ENCODE results near the gene PDGFC. TPM values are rescaled to one million over a fixed set of nuclear protein-coding genes. Genes with fewer than 3 reads are reported as not detected.

Gene PDGFC
- total RNA-seq, 1 experiment from 2014 or later = 5.3 TPM

GRCh38 chr4:156820931-156821330 lies 150.7 kb downstream of the PDGFC start (continued):
- TF ChIP-seq ZNF425 (CRISPR knock-in tag; conservative IDR thresholded peaks at IDR 0.05) (no peak), USF2 (CRISPR knock-in tag; IDR thresholded peaks at IDR 0.05) (no peak), PRDM15 (CRISPR knock-in tag; IDR thresholded peaks at IDR 0.05) (no peak), MAX (CRISPR knock-in tag; IDR thresholded peaks at IDR 0.05) (no peak), GRHL2 (CRISPR knock-in tag; IDR thresholded peaks at IDR 0.05; ENCODE audit: insufficient replicate concordance, severe bottlenecking) (no peak), MLX (CRISPR knock-in tag; IDR thresholded peaks at IDR 0.05) (no peak), TEAD4 (CRISPR knock-in tag; IDR thresholded peaks at IDR 0.05) (no peak), SOX15 (CRISPR knock-in tag; IDR thresholded peaks at IDR 0.05) (no peak), E2F4 (CRISPR knock-in tag; IDR thresholded peaks at IDR 0.05; ENCODE audit: borderline replicate concordance, low read depth) (no peak), ZNF532 (CRISPR knock-in tag; IDR thresholded peaks at IDR 0.05; ENCODE audit: borderline replicate concordance) (no peak), CREM (CRISPR knock-in tag; IDR thresholded peaks at IDR 0.05) (no peak), E2F1 (CRISPR knock-in tag; IDR thresholded peaks at IDR 0.05) (no peak), PRRX2 (CRISPR knock-in tag; IDR thresholded peaks at IDR 0.05) (no peak), CREB1 (CRISPR knock-in tag; IDR thresholded peaks at IDR 0.05) (no peak), SMAD3 (CRISPR knock-in tag; IDR thresholded peaks at IDR 0.05; ENCODE audit: borderline replicate concordance) (no peak), AFF4 (CRISPR knock-in tag; IDR thresholded peaks at IDR 0.05; ENCODE audit: borderline replicate concordance) (no peak)

All from WTC11 (cell line).